ENCODE measurements around the gene BNC1.
"Not testable (repeated sequence)": the region's sequence is repeated elsewhere in the genome, so short reads cannot be mapped to it uniquely, and the experiment has no call there.

BNC1 gene

GRCh38 chr15:83249030-83249343, 35.5 kb downstream of the BNC1 start:
- DNase-seq (ENCODE audit: insufficient read length, low spot score) (no peak), FAIRE-seq (no peak)

DNA sequence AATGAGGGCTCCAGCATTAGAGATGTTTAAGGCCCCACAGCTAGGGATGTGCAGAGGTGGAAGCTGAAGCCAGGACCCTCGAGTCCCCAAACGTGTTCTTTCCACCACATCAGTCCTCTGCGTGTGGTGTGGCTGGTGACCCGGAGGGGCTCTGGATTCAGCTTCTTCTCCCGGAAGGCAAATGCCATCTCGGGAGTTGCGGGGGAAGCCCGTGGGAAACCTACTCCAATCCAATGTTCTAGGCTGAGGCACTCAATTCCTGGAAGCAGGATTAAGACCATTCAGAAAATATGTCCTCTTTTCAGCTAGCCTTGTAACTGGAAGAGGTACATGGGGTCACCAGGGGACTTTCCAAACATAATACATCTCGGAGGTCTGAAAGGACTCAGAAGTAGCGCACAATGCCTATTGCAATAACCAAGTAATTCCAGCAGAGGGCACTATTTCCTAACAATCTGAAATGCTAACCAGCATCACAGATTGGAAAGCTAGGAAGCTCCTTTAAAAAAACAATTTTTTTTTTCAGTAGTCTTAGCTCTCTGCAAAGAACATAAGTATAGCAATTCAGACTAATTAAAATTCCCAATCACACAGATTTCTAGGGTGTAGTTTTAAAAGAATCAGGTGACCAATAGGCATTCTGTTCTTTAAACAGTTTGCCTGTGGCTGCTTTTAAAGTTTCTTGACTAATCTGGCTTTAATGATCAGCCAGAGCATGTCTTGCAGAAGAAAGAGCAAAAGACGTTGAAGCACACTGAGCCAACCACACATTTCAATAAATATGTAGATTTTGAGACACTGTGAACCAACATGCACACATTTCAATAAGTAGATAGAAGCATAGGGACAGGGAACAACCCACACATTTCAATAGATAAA, 36.1 kb downstream of the BNC1 start:
- peak; percentile 79 for FAIRE-seq
- DNase-seq (ENCODE audit: insufficient read length, low spot score): peak; percentile 12

- FAIRE-seq: no peak
- no peak for DNase-seq (ENCODE audit: insufficient read length, low spot score)
These were observed 40.8 kb downstream of the BNC1 start for GRCh38 chr15:83243634-83244033.

- no peak for FAIRE-seq
These were observed 54.2 kb downstream of the BNC1 start for GRCh38 chr15:83230242-83230641.

GRCh38 chr15:83225449-83225848, 59.0 kb downstream of the BNC1 start:
- no peak for DNase-seq (ENCODE audit: insufficient read length, low spot score)
- FAIRE-seq: no peak

More at GRCh38 chr15:83230242-83230641, 54.2 kb downstream of the BNC1 start:
- no peak for DNase-seq (ENCODE audit: insufficient read length, low spot score)

- DNase-seq (ENCODE audit: insufficient read length, low spot score); FAIRE-seq: not testable (repeated sequence)
These were observed 62.7 kb downstream of the BNC1 start for GRCh38 chr15:83221781-83222180.

DNA sequence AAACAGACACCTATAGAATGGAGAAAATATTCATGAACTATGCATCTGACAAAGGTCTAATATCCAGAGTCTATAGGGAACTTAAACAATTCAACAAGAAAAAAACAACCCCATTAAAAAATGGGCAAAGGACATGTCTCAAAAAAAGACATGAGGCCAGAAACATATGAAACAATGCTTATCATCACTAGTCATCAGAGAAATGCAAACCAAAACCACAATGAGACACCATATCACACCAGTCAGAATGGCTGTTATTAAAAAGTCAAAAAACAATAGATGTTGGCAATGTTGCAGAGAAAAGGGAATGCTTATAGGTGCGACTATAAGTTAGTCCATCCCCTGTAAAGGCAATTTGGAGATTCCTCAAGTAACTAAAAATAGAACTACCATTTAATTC, 65.4 kb downstream of the BNC1 start:
- DNase-seq (ENCODE audit: insufficient read length, low spot score): no peak
- FAIRE-seq: no peak

- FAIRE-seq: no peak
These were observed 69.2 kb downstream of the BNC1 start for GRCh38 chr15:83215306-83215705.

GRCh38 chr15:83210619-83211018, 73.8 kb downstream of the BNC1 start:
- DNase-seq (ENCODE audit: insufficient read length, low spot score) (no peak), FAIRE-seq (no peak)

More at GRCh38 chr15:83215306-83215705, 69.2 kb downstream of the BNC1 start:
- no peak for DNase-seq (ENCODE audit: insufficient read length, low spot score)

DNA sequence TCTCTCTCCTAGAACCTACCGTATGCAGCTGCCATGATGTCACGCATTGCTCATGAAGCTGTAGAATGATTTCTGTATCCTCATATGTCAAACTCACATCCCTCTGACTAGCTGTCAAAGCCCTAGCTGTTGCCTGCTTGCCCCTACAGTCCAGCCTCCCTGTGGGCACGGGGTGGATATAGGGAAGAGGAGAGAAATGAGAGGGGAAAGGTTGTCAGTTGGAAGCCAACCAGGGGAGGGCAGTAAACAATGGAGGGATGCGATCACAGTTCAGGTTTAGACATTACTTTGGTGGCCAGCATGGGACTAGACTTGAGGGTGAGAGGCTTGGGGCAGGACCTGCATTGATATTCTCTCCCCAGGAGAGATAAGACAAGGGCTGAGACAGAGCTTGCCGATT, 75.1 kb downstream of the BNC1 start:
- DNase-seq (ENCODE audit: insufficient read length, low spot score): no peak
- FAIRE-seq: no peak

DNA sequence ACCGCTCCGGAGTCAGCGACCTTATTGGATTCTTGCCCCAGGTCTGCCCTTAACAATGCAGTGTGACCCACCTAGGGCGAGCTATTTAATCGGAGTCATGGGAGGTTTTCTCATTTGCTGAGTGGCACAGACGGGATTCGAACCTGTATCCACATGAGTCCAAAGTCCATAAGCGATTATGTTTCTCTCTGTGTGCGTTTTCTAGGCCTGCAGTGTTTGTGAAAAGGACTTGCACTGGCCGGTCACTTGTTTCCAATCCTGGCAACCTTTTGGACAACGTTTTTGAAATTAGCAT, 76.2 kb downstream of the BNC1 start:
- no peak for FAIRE-seq
- DNase-seq (ENCODE audit: insufficient read length, low spot score): no peak

DNA sequence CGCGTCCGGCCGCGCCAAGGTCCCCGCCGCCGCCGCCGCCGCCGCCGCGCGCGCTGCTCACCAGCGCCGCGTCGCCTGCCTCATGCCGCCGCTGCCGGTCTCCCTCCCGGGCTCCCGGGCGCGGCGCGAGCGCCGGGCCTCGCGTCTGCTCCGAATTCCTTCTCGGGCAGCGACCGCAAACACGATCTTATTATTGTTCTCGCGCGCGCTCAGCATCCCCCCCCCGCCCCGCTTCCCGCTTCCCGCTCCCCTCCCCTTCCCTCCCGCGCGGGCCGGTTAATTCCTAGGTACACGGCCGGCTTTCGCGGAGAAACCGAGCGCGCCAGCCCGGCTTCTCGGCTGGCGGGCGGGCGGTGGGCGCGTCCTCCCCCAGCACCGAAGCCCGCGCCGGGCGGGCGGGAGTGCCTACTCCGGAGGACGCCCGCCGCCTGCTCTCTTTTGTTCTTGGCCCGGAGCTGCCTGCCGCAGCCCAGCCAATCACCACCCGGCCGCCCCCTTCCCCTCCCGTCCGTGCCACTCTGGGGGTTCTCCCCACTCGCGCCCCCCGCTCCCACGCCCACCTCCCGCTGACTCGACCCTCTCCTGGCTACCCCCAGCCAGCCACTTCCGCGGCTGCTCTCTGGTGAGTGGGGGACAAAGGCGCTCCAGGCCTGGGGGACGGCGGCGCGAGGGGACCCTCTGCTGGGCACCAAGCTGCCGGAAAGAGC, 76.7 kb downstream of the BNC1 start, which contains the start of gene HDGFL3:
HDGFL3 (minus strand) TSS at position 164 of the 707 bp plus-strand sequence. CDS start 409 bp downstream, outside the sequence.
- no peak for DNase-seq (ENCODE audit: insufficient read length, low spot score)
- FAIRE-seq: no peak

- no peak for FAIRE-seq
- DNase-seq (ENCODE audit: insufficient read length, low spot score): no peak
These were observed 77.3 kb downstream of the BNC1 start for GRCh38 chr15:83207009-83207659.

DNA sequence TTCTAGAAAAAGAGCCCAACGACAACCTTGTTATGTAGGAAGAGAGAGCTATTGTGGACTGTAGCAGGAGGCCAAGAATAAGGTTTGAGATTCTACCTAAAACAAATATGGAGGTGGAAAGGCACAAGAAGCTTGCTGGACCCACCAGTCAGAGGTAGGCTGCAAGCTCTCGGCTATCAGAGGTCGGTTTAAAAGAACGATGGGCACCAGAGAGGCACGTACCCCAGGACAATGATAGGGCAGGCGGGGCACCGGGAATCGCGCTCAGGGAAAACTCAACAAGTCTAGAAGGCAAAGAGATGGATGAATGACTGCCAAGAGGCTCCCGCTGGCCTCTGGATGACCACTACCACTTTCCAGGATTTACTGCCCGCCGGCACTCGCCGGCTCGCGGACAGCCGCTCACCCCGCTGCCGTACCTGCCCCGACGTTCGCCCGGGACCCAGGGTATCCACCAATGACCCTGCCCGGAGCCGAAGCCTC, 77.9 kb downstream of the BNC1 start:
- DNase-seq (ENCODE audit: insufficient read length, low spot score) (no peak), FAIRE-seq (no peak)

All from GM19239 (cell line).